HepG2 (cell line): ENCODE measurements around the gene RBP5. TPM values are rescaled to one million over a fixed set of nuclear protein-coding genes. Genes with fewer than 3 reads are reported as not detected.

Experiments used
- ATAC-seq: fragments of 200-7000 bp; cut with Tn5 transposase; 3 replicates; pipeline ENCODE4 v1.9.1; 2020; ENCODE audit warnings: mild to moderate bottlenecking, moderate library complexity
- BruUV-seq: library from RNA; stranded (reverse); fragments of 400-500 nt; replicated peaks from 2 replicates; lab custom pipeline; 2021; lab: Mats Ljungman, UMichigan
- CTCF ChIA-PET: fragments of 300-600 bp; formaldehyde crosslinking; extraction: SDS; loops from one replicate; lab custom pipeline; 2021; ENCODE audit warnings: low total read pairs, inconsistent platforms, low intra/inter-chr PET ratio; lab: Yijun Ruan, JAX
- POLR2A ChIA-PET: fragments of 350-600 bp; sonication (Branson Sonifier 250); formaldehyde crosslinking; loops from one replicate; lab custom pipeline; 2020; ENCODE audit warnings: antibody characterized with exemption, inconsistent platforms; lab: Yijun Ruan, JAX
- DNase-seq: peaks from one replicate; pipeline ENCODE4 v3.0.0-alpha.2; 2015; ENCODE audit warnings: low spot score
- FAIRE-seq: peaks from 3 replicates; lab custom pipeline; 2011; peaks lifted over from hg19 to GRCh38; lab: Jason Lieb, UNC
- H2AFZ ChIP-seq: one replicate; pipeline ENCODE4 v1.6.1; 2011; ENCODE audit warnings: low read length, inconsistent platforms
- H3K27ac ChIP-seq: fragments of 300-600 bp; 3 replicates; pipeline ENCODE4 v1.8.0; 2011; ENCODE audit warnings: mixed run types, mild to moderate bottlenecking, mixed read lengths, low read length, inconsistent platforms; ENCODE audit not compliant: insufficient read depth; ENCODE audit errors: extremely low read length
- H3K27me3 ChIP-seq, 2 experiments: fragments of 200-600 bp in 1 of 2; 2 replicates in 1 of 2; 3 replicates in 1 of 2; pipeline versions ENCODE4 v1.6.0 to v1.8.0; 2011; ENCODE audit warnings: low read length in 2 of 2, mild to moderate bottlenecking in 2 of 2, moderate library complexity in 2 of 2, inconsistent platforms in 1 of 2; ENCODE audit not compliant: insufficient read depth in 2 of 2, control insufficient read depth in 1 of 2
- H3K36me3 ChIP-seq, 2 experiments: fragments of 200-600 bp in 1 of 2; replicated peaks in 1 of 2; 2 replicates in 1 of 2; 3 replicates in 1 of 2; pipeline versions ENCODE4 v1.5.1 to v1.8.0; 2011; ENCODE audit warnings: low read length in 2 of 2, inconsistent platforms in 1 of 2; ENCODE audit not compliant: insufficient read depth in 2 of 2, control insufficient read depth in 1 of 2
- H3K4me1 ChIP-seq: 2 replicates; pipeline ENCODE4 v1.5.1; 2012; ENCODE audit warnings: low read length, inconsistent platforms; ENCODE audit not compliant: insufficient read depth
- H3K4me2 ChIP-seq: 2 replicates; pipeline ENCODE4 v1.6.0; 2011; ENCODE audit warnings: low read depth, low read length, inconsistent platforms
- H3K4me3 ChIP-seq, 3 experiments: fragments of 200-600 bp in 1 of 3; sonication (generic), shearing (Covaris generic) in 1 of 3; replicated peaks in 1 of 3; 2 replicates each; pipeline ENCODE4 v1.5.1; 2011 to 2016; ENCODE audit warnings: low read length in 3 of 3, inconsistent platforms in 2 of 3, low read depth in 2 of 3, mild to moderate bottlenecking in 2 of 3, control low read depth in 1 of 3, mixed read lengths in 1 of 3; ENCODE audit not compliant: insufficient read depth in 1 of 3
- H3K79me2 ChIP-seq: one replicate; pipeline ENCODE4 v1.6.1; 2011; ENCODE audit warnings: low read length, inconsistent platforms; ENCODE audit not compliant: insufficient read depth
- H3K9ac ChIP-seq: 2 replicates; pipeline ENCODE4 v1.6.0; 2011; ENCODE audit warnings: mild to moderate bottlenecking, low read depth, low read length, inconsistent platforms; ENCODE audit not compliant: insufficient read depth
- H3K9me3 ChIP-seq: 2 replicates; pipeline ENCODE4 v1.5.1; 2012; ENCODE audit warnings: mild to moderate bottlenecking, low read length
- H4K20me1 ChIP-seq: 2 replicates; pipeline ENCODE4 v1.6.0; 2011; ENCODE audit warnings: inconsistent platforms, mild to moderate bottlenecking, low read length, moderate library complexity; ENCODE audit not compliant: insufficient read depth
- ATF1 ChIP-seq: IDR thresholded peaks from 2 replicates; pipeline ENCODE4 v1.6.1; 2016; ENCODE audit warnings: mild to moderate bottlenecking, control low read depth
- CC2D1A ChIP-seq: sonication (generic); formaldehyde crosslinking; IDR thresholded peaks from 2 replicates; pipeline ENCODE4 v1.8.1; 2023; ENCODE audit warnings: mild to moderate bottlenecking, missing genetic modification reagents
- ESRRA ChIP-seq: sonication (generic); formaldehyde crosslinking; IDR thresholded peaks from 2 replicates; pipeline ENCODE4 v1.5.1; 2020; ENCODE audit warnings: mild to moderate bottlenecking, low read depth, missing genetic modification reagents
- GLI4 ChIP-seq: sonication (generic); formaldehyde crosslinking; IDR thresholded peaks from 2 replicates; pipeline ENCODE4 v1.5.1; 2020; ENCODE audit warnings: missing genetic modification reagents, mild to moderate bottlenecking, moderate library complexity, borderline replicate concordance
- HNF4A ChIP-seq: sonication (generic); formaldehyde crosslinking; IDR thresholded peaks from 2 replicates; pipeline ENCODE4 v1.4.0; 2020; ENCODE audit warnings: missing genetic modification reagents
- HOXA5 ChIP-seq: sonication (generic); formaldehyde crosslinking; IDR thresholded peaks from 2 replicates; pipeline ENCODE4 v1.4.0; 2020; ENCODE audit warnings: missing genetic modification reagents
- MEIS2 ChIP-seq: sonication (generic); formaldehyde crosslinking; IDR thresholded peaks from 2 replicates; pipeline ENCODE4 v1.9.0; 2021; ENCODE audit warnings: mild to moderate bottlenecking, missing genetic modification reagents
- NCOR1 ChIP-seq: fragments of 200-600 bp; sonication (generic); IDR thresholded peaks from 2 replicates; pipeline ENCODE4 v1.7.0; 2017; ENCODE audit warnings: antibody characterized with exemption, low read length, borderline replicate concordance
- NR2F1 ChIP-seq, 2 experiments: fragments of 450-650 bp in 1 of 2; formaldehyde crosslinking in 1 of 2; IDR thresholded peaks; 2 replicates each; pipeline versions ENCODE4 v1.5.0 to v1.6.1; 2016 to 2020; ENCODE audit warnings: mild to moderate bottlenecking in 1 of 2, missing compliant biosample characterization in 1 of 2, missing genetic modification reagents in 1 of 2, moderate library complexity in 1 of 2
- POLR2A ChIP-seq, 2 experiments: IDR thresholded peaks; 2 replicates each; pipeline ENCODE4 v1.6.1; 2011; ENCODE audit warnings: low read depth in 2 of 2, low read length in 2 of 2, mild to moderate bottlenecking in 1 of 2, moderate library complexity in 1 of 2; ENCODE audit not compliant: insufficient read depth in 1 of 2
- RXRB ChIP-seq: IDR thresholded peaks from 2 replicates; pipeline ENCODE4 v1.6.1; 2016; ENCODE audit warnings: borderline replicate concordance, missing genetic modification reagents, missing compliant biosample characterization
- SOX6 ChIP-seq, 2 experiments: fragments of 450-650 bp in 1 of 2; sonication (generic) in 1 of 2; formaldehyde crosslinking in 1 of 2; IDR thresholded peaks; 2 replicates each; pipeline versions ENCODE4 v1.4.0 to v1.6.1; 2017 to 2020; ENCODE audit warnings: antibody characterized with exemption in 1 of 2, mild to moderate bottlenecking in 1 of 2, missing genetic modification reagents in 1 of 2
- STAG1 ChIP-seq: sonication (generic); formaldehyde crosslinking; IDR thresholded peaks from 2 replicates; pipeline ENCODE4 v1.4.0; 2020; ENCODE audit warnings: missing genetic modification reagents
- YY1 ChIP-seq: IDR thresholded peaks from 2 replicates; pipeline ENCODE4 v1.6.1; 2011; ENCODE audit warnings: low read length, low read depth, moderate library complexity, mild to moderate bottlenecking; ENCODE audit not compliant: insufficient read depth, insufficient replicate concordance
- ZBTB42 ChIP-seq: sonication (generic); formaldehyde crosslinking; IDR thresholded peaks from 2 replicates; pipeline ENCODE4 v1.5.0; 2020; ENCODE audit warnings: mild to moderate bottlenecking, missing genetic modification reagents
- ZFP37 ChIP-seq: sonication (generic); formaldehyde crosslinking; IDR thresholded peaks from 2 replicates; pipeline ENCODE4 v1.4.0; 2020; ENCODE audit warnings: missing genetic modification reagents, borderline replicate concordance
- ZMYM4 ChIP-seq: sonication (generic); formaldehyde crosslinking; IDR thresholded peaks from 2 replicates; pipeline ENCODE4 v1.8.1; 2023; ENCODE audit warnings: mild to moderate bottlenecking, missing genetic modification reagents
- ZNF205 ChIP-seq: IDR thresholded peaks from 2 replicates; pipeline ENCODE4 v1.6.1; 2018; ENCODE audit warnings: missing biosample characterization, missing genetic modification reagents
- ZNF33B ChIP-seq: sonication (generic); formaldehyde crosslinking; IDR thresholded peaks from 2 replicates; pipeline ENCODE4 v1.5.1; 2020; ENCODE audit warnings: mild to moderate bottlenecking, missing genetic modification reagents
- ZNF441 ChIP-seq: sonication (generic); formaldehyde crosslinking; IDR thresholded peaks from 2 replicates; pipeline ENCODE4 v1.7.0; 2021; ENCODE audit warnings: missing genetic modification reagents, borderline replicate concordance
- ZNF782 ChIP-seq: sonication (generic); formaldehyde crosslinking; IDR thresholded peaks from 2 replicates; pipeline ENCODE4 v1.4.0; 2020; ENCODE audit warnings: missing genetic modification reagents, mild to moderate bottlenecking, borderline replicate concordance
- WGBS: methylation state at CpG from one replicate; pipeline ENCODE4 v1.1.6; 2017; ENCODE audit warnings: low lambda C conversion rate; 5-methylcytosine and 5-hydroxymethylcytosine counted together
- in situ Hi-C: cut with HindIII; loops from 2 replicates; pipeline ENCODE4 v1.10.0; 2017; ENCODE audit warnings: low pct_unique_long_range_greater_than_20kb; ENCODE audit not compliant: extremely low pct_ligation_motif_present
- intact Hi-C: fragments of 100-400 bp; cut with micrococcal nuclease; formaldehyde crosslinking; loops from one replicate; pipeline ENCODE4 v1.10.0; 2022; ENCODE audit not compliant: unreplicated experiment
- polyA plus RNA-seq, 8 experiments: library from polyadenylated mRNA; depleted of rRNA in 3 of 8; stranded (reverse) in 7 of 8; unstranded in 1 of 8; fragments of >200 nt; fragmentation: Illumina TruSeq in 4 of 8; extraction: Trizol in 4 of 8; gene quantifications; 2 replicates each; pipeline versions ENCODE4 v1.2.1 to v1.2.3, GENCODE V29; 2011 to 2016; ENCODE audit warnings: low read depth in 4 of 8, missing spikeins in 1 of 8, mixed read lengths in 1 of 8; ENCODE audit not compliant: insufficient read depth in 1 of 8
- total RNA-seq, 5 experiments: library from RNA; depleted of rRNA; stranded (reverse); fragments of >200 nt; fragmentation: Illumina TruSeq; extraction: Trizol; gene quantifications; 2 replicates each; pipeline ENCODE4 v1.2.3, GENCODE V29; 2016; ENCODE audit warnings: low read depth in 1 of 5
- TF ChIP-seq, protein P1 (sequence below): IDR thresholded peaks from 2 replicates; pipeline ENCODE4 v1.6.1; 2018; ENCODE audit warnings: missing genetic modification reagents

RBP5 gene
- total and polyA plus RNA-seq, 2 of the 13 experiments (the other 11 are each of a cell fraction or from before 2014, with no cell fraction given): 13.8 to 19.8 TPM

DNA sequence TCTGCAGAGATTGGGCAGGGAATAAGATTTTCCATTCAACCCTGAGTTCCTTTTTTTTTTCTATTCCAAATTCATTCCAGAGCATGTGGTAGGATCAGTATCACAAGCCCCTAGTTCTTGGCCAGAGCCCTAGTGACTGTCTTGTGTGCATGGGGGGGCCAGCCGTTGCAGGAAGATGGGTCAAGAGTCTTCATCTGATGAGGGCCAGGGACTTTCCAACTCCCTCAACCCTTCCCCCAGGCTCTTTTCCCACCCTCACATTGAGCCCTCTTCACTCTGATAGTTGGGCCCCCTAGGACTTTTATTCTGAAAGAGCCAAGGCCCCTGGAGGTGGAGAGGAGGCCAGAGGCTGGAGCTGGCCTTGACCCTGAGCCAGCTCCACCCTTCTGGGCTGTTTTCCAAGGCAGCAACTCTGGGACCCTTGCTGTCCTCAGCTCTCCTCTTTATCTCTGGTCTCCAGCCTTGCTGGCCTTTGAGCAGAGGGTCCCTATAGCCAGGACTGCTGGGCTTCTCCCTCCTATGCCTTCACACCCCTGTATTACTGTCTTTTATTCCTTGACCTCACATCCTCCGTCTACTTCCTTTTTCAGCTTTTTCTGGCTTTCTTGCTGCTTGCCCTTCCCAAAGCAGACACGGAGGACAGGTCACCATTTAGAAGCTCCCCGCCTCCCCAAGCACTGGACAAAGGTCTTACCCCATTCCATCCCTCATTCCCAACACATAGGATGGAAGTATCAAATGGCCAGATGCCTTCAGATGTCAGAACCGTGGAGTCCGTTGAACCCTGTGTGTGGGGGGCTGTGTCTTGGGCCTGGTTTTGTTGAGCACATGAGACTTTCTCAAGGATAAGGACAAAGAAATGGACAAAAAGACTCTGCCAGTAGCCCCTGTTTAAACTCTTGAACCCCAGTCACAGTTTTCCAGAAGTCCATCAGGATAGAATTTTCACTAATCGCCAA is 5.6 kb downstream of the RBP5 start:
- no peaks in the 10 kb centered on the region; a peak in 1 of 5 replicates for H3K27me3 ChIP-seq
- in situ Hi-C loops: no loop called here
- H3K4me2 ChIP-seq: peak overlapping the region; percentile 92
- WGBS: 10% methylated on average over 7 of the region's 7 CpGs
- TSS peak; percentile 43 for BruUV-seq
- H3K9ac ChIP-seq: peak overlapping the region; percentile 58
- DNase-seq: no peak
- POLR2A ChIA-PET: interaction anchor here (0.6 to 4.6 kb wide), 15 partner anchors 8 to 251 kb away, joined by 3 to 88 read pairs (median 5); partner anchors contain the start of genes C12orf57, C1RL, C1S and LPCAT3
- peaks cover 74% of the 10 kb centered on the region for H3K4me1 ChIP-seq
- no peak overlapping the region for H2AFZ ChIP-seq
- H3K36me3 ChIP-seq: peaks cover 3% of the 10 kb centered on the region in 2 experiments; a peak in 2 of 5 replicates
- no peaks in the 10 kb centered on the region for H3K9me3 ChIP-seq
- FAIRE-seq: peak; percentile 79
- H3K4me3 ChIP-seq: peak overlapping the region; percentile 20 to 65 (median 29); a peak in 5 of 6 replicates
- intact Hi-C loops: no loop called here
- CTCF ChIA-PET: no interaction called here
- no peaks in the 10 kb centered on the region for H4K20me1 ChIP-seq
- peak; percentile 26 for ATAC-seq
- no peaks in the 10 kb centered on the region for H3K79me2 ChIP-seq
- peak overlapping the region; percentile 77 for H3K27ac ChIP-seq
- no peak for TF ChIP-seq MEIS2 (CRISPR knock-in tag)
- peak; percentile 12 for TF ChIP-seq YY1
- no peak for TF ChIP-seq SOX6 (IDR thresholded peaks at IDR 0.05)
- peak; percentile 30 for TF ChIP-seq SOX6 (CRISPR knock-in tag; IDR thresholded peaks at IDR 0.05)
- no peak for TF ChIP-seq ZBTB42
- peak; percentile 78 for TF ChIP-seq NCOR1
- TF ChIP-seq RXRB: peak; percentile 80
- no peak for TF ChIP-seq GLI4 (CRISPR knock-in tag)
- TF ChIP-seq NR2F1 (CRISPR knock-in tag; IDR thresholded peaks at IDR 0.05): peak; percentile 85
- no peak for TF ChIP-seq ZNF441
- TF ChIP-seq ATF1 (CRISPR knock-in tag): no peak
- TF ChIP-seq ZNF33B (CRISPR knock-in tag): no peak
- TF ChIP-seq ZNF782 (CRISPR knock-in tag): no peak
- 0 out of 2 replicates have a peak, but pooled peaks have one; percentile 23 for TF ChIP-seq ZFP37
- no peak for TF ChIP-seq HOXA5
- no peak for TF ChIP-seq CC2D1A (CRISPR knock-in tag)
- peak; percentile 82 for TF ChIP-seq HNF4A (CRISPR knock-in tag)
- no peak for TF ChIP-seq STAG1 (CRISPR knock-in tag)
- TF ChIP-seq ZNF205 (CRISPR knock-in tag): 0 out of 2 replicates have a peak, but pooled peaks have one; percentile 35
- TF ChIP-seq ZMYM4 (CRISPR knock-in tag): peak; percentile 21; the same call in 1 of the 2 replicates
- peak; percentile 24; the same call in 1 of the 2 replicates for TF ChIP-seq ESRRA (CRISPR knock-in tag)
- TF ChIP-seq, protein P1, sequence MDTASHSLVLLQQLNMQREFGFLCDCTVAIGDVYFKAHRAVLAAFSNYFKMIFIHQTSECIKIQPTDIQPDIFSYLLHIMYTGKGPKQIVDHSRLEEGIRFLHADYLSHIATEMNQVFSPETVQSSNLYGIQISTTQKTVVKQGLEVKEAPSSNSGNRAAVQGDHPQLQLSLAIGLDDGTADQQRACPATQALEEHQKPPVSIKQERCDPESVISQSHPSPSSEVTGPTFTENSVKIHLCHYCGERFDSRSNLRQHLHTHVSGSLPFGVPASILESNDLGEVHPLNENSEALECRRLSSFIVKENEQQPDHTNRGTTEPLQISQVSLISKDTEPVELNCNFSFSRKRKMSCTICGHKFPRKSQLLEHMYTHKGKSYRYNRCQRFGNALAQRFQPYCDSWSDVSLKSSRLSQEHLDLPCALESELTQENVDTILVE (CRISPR knock-in tag): no peak
- TF ChIP-seq POLR2A (IDR thresholded peaks at IDR 0.05; ENCODE audit: insufficient read depth in 1 of 2, low read depth in 2 of 2, low read length in 2 of 2): peak in 1 of 2 experiments; percentile 17; a peak in 1 of 4 replicates
